Activated CD8-positive, alpha-beta memory T cell treated with anti-CD3 and anti-CD28 coated beads, Interleukin-2, amount 50 U/mL, for 1 hour (primary cell): ENCODE data around the gene CCR6.
"Not testable (repeated sequence)": the region's sequence is repeated elsewhere in the genome, so short reads cannot be mapped to it uniquely, and the experiment has no call there.

Source experiments
- DNase-seq: peaks from one replicate; pipeline ENCODE4 v3.0.0-alpha.2; 2020; ENCODE audit errors: extremely low read depth

Gene CCR6

DNA sequence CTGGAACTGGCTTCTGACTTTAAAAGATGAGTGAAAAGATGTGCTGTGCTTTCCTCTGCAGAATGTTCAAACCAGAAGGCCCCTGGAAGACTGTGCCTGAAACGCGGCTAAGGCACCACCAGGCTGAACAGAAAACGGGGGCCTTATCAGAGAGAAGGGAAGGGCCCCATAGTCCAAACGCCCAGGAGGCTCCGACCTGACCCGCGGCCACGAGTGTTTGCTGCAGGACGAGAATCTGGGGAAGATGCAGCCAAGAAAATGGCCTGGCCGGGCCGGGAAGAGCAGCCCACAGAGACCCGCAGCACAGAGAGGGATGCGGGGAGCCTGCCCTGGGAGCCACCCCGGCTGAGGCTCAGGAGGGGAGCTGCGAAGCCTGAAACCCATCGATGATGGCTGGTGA is 45.4 kb downstream of the CCR6 start:
- DNase-seq: not testable (repeated sequence)

- not testable (repeated sequence) for DNase-seq
Measured at GRCh38 chr6:167169867-167170266, 47.0 kb downstream of the CCR6 start.

DNA sequence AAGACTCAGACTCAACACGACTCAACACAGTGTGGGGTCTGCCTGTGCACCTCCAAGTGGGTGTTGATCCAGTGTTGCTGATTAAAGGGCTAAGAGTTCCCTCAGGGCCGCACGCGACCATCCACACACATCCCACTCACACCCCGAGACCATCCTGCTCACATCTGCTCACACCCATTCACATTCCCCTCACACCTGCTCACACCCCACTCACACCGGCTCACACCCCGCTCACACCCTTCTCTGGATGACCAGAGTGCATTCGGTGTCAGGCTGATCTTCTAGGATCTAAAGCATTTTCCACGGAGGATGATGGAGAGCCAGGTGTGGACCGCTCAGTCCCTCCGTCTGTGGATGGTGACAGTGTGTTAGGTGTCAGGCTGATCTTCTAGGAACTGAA is 48.4 kb downstream of the CCR6 start:
- DNase-seq: not testable (repeated sequence)

DNA sequence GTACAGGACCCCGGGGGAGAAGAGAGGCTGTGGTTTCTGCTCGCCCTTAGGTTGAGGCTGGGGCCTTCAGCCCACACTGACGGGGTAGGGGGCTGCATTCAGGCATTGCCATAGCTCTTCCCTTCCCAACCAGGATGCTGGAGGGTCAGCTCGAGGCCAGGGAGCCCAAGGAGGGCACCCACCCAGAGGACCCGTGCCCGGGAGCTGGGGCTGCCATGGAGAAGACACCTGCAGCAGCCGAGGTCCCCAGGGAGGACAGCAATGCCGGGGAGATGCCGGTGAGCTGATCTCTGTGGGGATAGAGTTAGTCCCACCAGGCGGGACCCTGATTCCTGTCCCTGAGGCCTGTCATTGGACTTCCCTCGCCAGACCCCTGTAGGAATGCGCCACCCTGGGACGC is 49.1 kb downstream of the CCR6 start:
- DNase-seq: not testable (repeated sequence)

GRCh38 chr6:167177271-167177670 is 54.4 kb downstream of the CCR6 start:
- DNase-seq: not testable (repeated sequence)

DNA sequence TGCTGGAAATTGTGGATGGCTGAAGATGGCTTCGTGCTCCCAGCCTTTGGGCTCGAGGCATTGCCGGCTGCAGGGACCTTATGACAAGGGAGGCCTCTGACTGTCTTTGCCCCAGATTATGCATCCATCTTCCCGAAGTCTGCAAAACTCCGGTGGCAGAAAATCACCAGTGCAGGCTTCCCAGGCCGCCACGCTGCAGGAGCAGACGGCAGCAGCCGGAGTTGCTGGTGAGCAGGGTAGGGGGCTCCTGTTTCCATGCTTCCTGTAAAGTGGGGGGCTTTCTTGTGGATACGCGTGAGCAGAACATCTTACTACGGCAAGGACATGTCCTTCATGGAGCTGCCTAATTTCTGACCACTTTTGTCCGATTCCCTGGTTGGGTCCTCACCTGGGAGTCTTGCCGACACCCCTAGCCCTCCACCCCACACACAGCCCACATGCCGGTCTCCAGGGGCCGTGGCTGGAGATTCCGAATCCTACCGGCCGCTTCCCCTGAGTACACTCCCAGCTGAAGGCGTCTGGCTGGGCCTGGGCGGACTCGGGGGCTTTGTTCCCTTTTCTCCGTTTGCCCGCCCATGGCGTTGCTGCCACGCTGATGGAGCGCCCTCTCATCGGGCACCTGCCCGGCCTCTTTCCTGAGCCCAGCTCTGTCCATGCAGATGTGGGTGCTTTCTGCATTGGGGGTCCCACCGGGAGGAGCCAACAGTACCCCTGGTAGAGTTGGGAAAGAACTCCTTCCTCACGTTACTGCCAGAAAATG is 56.2 kb downstream of the CCR6 start:
- not testable (repeated sequence) for DNase-seq

DNA sequence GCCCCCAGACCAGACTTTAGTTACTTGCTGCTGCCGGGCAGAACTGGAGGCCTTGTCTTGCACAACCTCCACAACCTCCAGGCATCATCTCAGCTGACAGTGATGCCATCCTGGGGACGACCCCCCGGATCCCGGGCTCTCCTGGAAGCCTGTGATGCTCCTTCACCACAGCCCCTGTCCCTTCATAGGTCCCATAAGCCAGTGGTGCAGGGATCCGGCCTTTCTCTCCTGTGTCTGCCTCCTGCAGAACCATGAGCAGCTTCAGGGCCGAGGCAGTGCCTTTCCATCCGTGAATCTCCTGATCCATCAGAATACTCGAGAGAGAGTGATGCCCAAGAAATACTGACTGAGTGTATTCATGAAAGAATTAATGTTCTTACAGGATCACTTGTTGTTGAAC is 57.2 kb downstream of the CCR6 start:
- DNase-seq: not testable (repeated sequence)

DNA sequence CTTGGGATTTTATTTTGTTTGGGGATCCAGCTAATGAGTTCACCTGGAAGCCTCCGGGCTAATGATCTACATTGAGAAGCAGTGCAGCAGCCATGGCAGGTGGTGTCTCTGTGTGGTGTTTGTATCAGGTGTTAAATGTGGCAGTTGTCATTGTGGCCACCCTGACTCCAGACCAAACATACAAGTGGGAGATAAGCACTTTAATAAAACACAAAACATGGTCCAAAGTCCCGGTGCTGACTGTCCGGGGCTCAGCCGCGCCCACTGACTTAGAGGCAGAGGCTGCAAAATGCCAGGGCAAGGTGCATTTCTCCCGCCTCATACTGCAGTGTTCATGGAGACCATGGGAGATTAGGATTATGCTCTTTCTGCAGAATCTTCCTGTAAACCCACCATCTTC is 58.5 kb downstream of the CCR6 start:
- DNase-seq: not testable (repeated sequence)

- not testable (repeated sequence) for DNase-seq
Measured at GRCh38 chr6:167182913-167183314, 60.0 kb downstream of the CCR6 start.

DNA sequence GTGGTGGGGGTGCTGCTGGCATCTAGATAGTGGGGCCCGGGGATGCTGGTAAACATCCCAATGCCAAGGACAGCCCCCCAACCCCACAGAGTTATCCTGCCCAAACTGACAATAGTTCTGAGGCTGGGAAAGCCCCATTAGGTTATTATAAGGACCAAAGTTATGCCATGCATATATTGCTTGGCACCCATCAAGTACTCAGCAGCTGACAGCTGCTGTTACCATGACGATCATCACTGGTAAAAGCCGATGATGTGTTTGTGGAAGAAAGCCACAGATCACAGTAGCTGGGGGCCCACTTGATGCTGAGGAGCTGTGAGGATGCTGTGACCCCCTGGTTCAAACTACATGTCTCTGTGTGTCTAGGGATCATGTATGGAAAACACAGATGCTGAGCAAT is 62.2 kb downstream of the CCR6 start:
- DNase-seq: not testable (repeated sequence)

DNA sequence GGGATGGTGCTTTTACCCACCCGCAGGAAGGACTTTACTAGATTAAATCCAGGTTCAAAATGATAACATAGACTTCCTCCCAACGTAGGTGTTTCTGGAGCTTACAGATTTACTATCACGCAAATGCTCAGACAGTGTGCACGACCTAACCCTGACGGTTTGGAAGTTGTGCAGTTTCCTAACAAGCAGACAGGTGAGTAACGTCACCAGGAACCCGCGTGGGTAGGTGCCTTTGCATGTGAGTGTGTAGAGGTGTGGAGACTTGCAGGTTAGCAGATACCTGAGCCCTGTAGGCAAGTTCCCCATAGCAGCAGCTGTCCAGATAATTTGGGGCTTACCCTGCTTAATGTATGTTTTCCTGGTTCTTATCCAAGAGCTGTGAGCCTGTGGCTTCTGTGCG is 64.4 kb downstream of the CCR6 start:
- not testable (repeated sequence) for DNase-seq
